Mesenchymal stem cell (in vitro differentiated cells and primary cell): Measurements from ENCODE around the gene ASTN2.

Experiments
- DNase-seq: peaks from one replicate; pipeline ENCODE4 v3.0.0-alpha.2; 2013
- H2AFZ ChIP-seq: one replicate; pipeline ENCODE4 v1.6.1; 2013; ENCODE audit warnings: low read depth, mild to moderate bottlenecking, control low read depth, inconsistent platforms, low read length, moderate library complexity
- H2AK5ac ChIP-seq: 2 replicates; pipeline ENCODE4 v1.6.1; 2013; ENCODE audit warnings: low read length, moderate library complexity, mild to moderate bottlenecking, inconsistent platforms; ENCODE audit not compliant: severe bottlenecking
- H2BK120ac ChIP-seq: one replicate; pipeline ENCODE4 v1.6.1; 2013; ENCODE audit warnings: low read depth, mild to moderate bottlenecking, inconsistent platforms, low read length, moderate library complexity
- H2BK12ac ChIP-seq, 2 experiments: one replicate each; pipeline ENCODE4 v1.6.1; 2013; ENCODE audit warnings: inconsistent platforms in 2 of 2, low read length in 2 of 2, mild to moderate bottlenecking in 2 of 2, moderate library complexity in 2 of 2, control low read depth in 1 of 2
- H2BK15ac ChIP-seq: one replicate; pipeline ENCODE4 v1.6.1; 2013; ENCODE audit warnings: mild to moderate bottlenecking, low read depth, inconsistent platforms; ENCODE audit not compliant: poor library complexity, severe bottlenecking
- H2BK5ac ChIP-seq: 2 replicates; pipeline ENCODE4 v1.6.1; 2013; ENCODE audit warnings: low read depth, mild to moderate bottlenecking, low read length, control low read depth, inconsistent platforms; ENCODE audit not compliant: poor library complexity, severe bottlenecking
- H3K14ac ChIP-seq, 2 experiments: one replicate each; pipeline ENCODE4 v1.6.1; 2013; ENCODE audit warnings: inconsistent platforms in 2 of 2, low read length in 2 of 2, control low read depth in 1 of 2, mild to moderate bottlenecking in 1 of 2, moderate library complexity in 1 of 2
- H3K18ac ChIP-seq, 2 experiments: one replicate each; pipeline ENCODE4 v1.6.1; 2013; ENCODE audit warnings: inconsistent platforms in 2 of 2, low read length in 2 of 2, control low read depth in 1 of 2, low read depth in 1 of 2, mild to moderate bottlenecking in 1 of 2
- H3K23ac ChIP-seq, 2 experiments: one replicate each; pipeline ENCODE4 v1.6.1; 2013; ENCODE audit warnings: inconsistent platforms in 2 of 2, low read length in 2 of 2, mild to moderate bottlenecking in 2 of 2, moderate library complexity in 2 of 2, control low read depth in 1 of 2
- H3K27ac ChIP-seq: 2 replicates; pipeline ENCODE4 v1.5.1; 2013; ENCODE audit warnings: mild to moderate bottlenecking, moderate library complexity, low read length, control low read depth, inconsistent platforms; ENCODE audit not compliant: poor library complexity, severe bottlenecking
- H3K27me3 ChIP-seq, 2 experiments: 2 replicates each; pipeline versions ENCODE4 v1.6.1 to v1.7.0; 2013; ENCODE audit warnings: low read length in 2 of 2, mild to moderate bottlenecking in 2 of 2, moderate library complexity in 2 of 2, control low read depth in 1 of 2, inconsistent platforms in 1 of 2; ENCODE audit not compliant: control insufficient read depth in 1 of 2, insufficient read depth in 1 of 2
- H3K36me3 ChIP-seq, 2 experiments: 2 replicates each; pipeline versions ENCODE4 v1.6.1 to v1.7.0; 2013; ENCODE audit warnings: low read length in 2 of 2, control low read depth in 1 of 2, inconsistent platforms in 1 of 2, low read depth in 1 of 2, mild to moderate bottlenecking in 1 of 2; ENCODE audit not compliant: insufficient read depth in 2 of 2, control insufficient read depth in 1 of 2
- H3K4ac ChIP-seq, 2 experiments: one replicate each; pipeline ENCODE4 v1.6.1; 2013; ENCODE audit warnings: inconsistent platforms in 2 of 2, low read length in 2 of 2, mild to moderate bottlenecking in 2 of 2, moderate library complexity in 2 of 2, control low read depth in 1 of 2, low read depth in 1 of 2
- H3K4me1 ChIP-seq: 2 replicates; pipeline ENCODE4 v1.6.1; 2013; ENCODE audit warnings: low read depth, low read length, control low read depth; ENCODE audit not compliant: control insufficient read depth, insufficient read depth
- H3K4me2 ChIP-seq: 2 replicates; pipeline ENCODE4 v1.6.1; 2013; ENCODE audit warnings: low read length, mild to moderate bottlenecking, inconsistent platforms; ENCODE audit not compliant: poor library complexity, severe bottlenecking
- H3K4me3 ChIP-seq, 2 experiments: 2 replicates each; pipeline versions ENCODE4 v1.5.1 to v1.7.0; 2013; ENCODE audit warnings: low read length in 2 of 2, mild to moderate bottlenecking in 2 of 2, control low read depth in 1 of 2, low read depth in 1 of 2; ENCODE audit not compliant: insufficient read depth in 1 of 2
- H3K79me1 ChIP-seq: replicated peaks from 2 replicates; pipeline ENCODE4 v1.6.1; 2013; ENCODE audit warnings: mild to moderate bottlenecking, control low read depth, low read length, inconsistent platforms; ENCODE audit not compliant: poor library complexity, severe bottlenecking
- H3K9ac ChIP-seq: 2 replicates; pipeline ENCODE4 v1.7.0; 2013; ENCODE audit warnings: mild to moderate bottlenecking, low read length, moderate library complexity
- H3K9me3 ChIP-seq: 2 replicates; pipeline ENCODE4 v1.7.0; 2013; ENCODE audit warnings: mild to moderate bottlenecking, low read length; ENCODE audit not compliant: control insufficient read depth
- H4K8ac ChIP-seq: one replicate; pipeline ENCODE4 v1.6.1; 2013; ENCODE audit warnings: inconsistent platforms, mild to moderate bottlenecking, low read length, moderate library complexity
- H4K91ac ChIP-seq: one replicate; pipeline ENCODE4 v1.6.1; 2013; ENCODE audit warnings: mild to moderate bottlenecking, low read length, inconsistent platforms
- WGBS: methylation state at CpG from one replicate; pipeline ENCODE4 v1.1.7; 2013; ENCODE audit warnings: mixed read lengths; 5-methylcytosine and 5-hydroxymethylcytosine counted together

Gene ASTN2

GRCh38 chr9:117335837-117336433 is 78.9 kb downstream of the ASTN2 start:
- Histone ChIP-seq H3K9me3 (no peaks in the 10 kb centered on the region), H3K4ac (no peak overlapping the region), H4K8ac (no peak overlapping the region), H3K14ac (no peak overlapping the region), H3K9ac (no peak overlapping the region), H3K18ac (no peak overlapping the region), H3K4me2 (no peak overlapping the region), H3K27me3 (no peaks in the 10 kb centered on the region), H2AFZ (no peak overlapping the region), H2BK12ac (no peak overlapping the region), H2BK5ac (no peak overlapping the region), H2BK15ac (no peak overlapping the region), H2BK120ac (no peak overlapping the region), H3K79me1 (no peaks in the 10 kb centered on the region), H3K36me3 (no peaks in the 10 kb centered on the region), H3K23ac (no peak overlapping the region), H4K91ac (no peak overlapping the region), H3K27ac (no peak overlapping the region), H3K4me3 (no peak overlapping the region), H2AK5ac (no peak overlapping the region), H3K4me1 (no peaks in the 10 kb centered on the region)
- WGBS, result no CpG with 5 or more reads among the region's 2 CpGs
- DNase-seq, result no peak

GRCh38 chr9:117334101-117334500 is 80.8 kb downstream of the ASTN2 start:
- Histone ChIP-seq H2BK120ac (no peak overlapping the region), H2AK5ac (no peak overlapping the region), H3K18ac (no peak overlapping the region), H3K27me3 (no peaks in the 10 kb centered on the region), H2BK15ac (no peak overlapping the region), H3K4me3 (no peak overlapping the region), H2BK12ac (no peak overlapping the region), H4K8ac (no peak overlapping the region), H4K91ac (no peak overlapping the region), H3K9me3 (no peaks in the 10 kb centered on the region), H3K4ac (no peak overlapping the region), H3K23ac (no peak overlapping the region), H3K79me1 (no peaks in the 10 kb centered on the region), H2BK5ac (no peak overlapping the region), H3K4me2 (no peak overlapping the region), H3K4me1 (no peaks in the 10 kb centered on the region), H3K27ac (no peak overlapping the region), H3K9ac (no peak overlapping the region), H2AFZ (no peak overlapping the region), H3K14ac (no peak overlapping the region), H3K36me3 (no peaks in the 10 kb centered on the region)
- no peak for DNase-seq
- WGBS, result 29% methylated on average over 1 of the region's 2 CpGs

DNA sequence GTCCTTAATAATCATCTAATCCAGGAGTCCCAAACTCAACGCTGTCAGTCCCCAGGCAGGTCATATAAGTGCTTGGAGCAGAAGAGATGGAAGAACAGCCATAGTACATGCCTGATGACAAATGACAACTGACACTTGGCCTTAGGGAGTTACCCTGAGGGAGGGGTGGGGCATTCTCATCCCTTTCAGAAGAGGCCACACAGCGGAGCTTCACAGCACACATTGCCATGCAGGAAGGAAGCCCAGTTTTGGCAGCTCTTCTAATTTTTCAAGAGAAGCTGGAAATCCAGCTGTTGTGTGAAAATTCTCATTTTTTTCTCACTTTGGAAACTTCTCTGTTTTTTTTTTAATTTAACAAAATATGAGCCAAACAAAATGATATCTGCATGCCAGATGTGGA is 89.0 kb downstream of the ASTN2 start:
- DNase-seq, result no peak
- Histone ChIP-seq H3K9ac (no peak overlapping the region), H2BK5ac (no peak overlapping the region), H4K91ac (no peak overlapping the region), H4K8ac (no peak overlapping the region), H2AFZ (no peak overlapping the region), H3K9me3 (no peaks in the 10 kb centered on the region), H2AK5ac (no peak overlapping the region), H2BK120ac (no peak overlapping the region), H2BK12ac (no peak overlapping the region), H3K4me1 (no peaks in the 10 kb centered on the region), H3K23ac (peak overlapping the region in 1 of 2 experiments; percentile 31), H3K4ac (no peak overlapping the region), H3K18ac (no peak overlapping the region), H3K79me1 (no peaks in the 10 kb centered on the region), H2BK15ac (no peak overlapping the region), H3K4me2 (no peak overlapping the region), H3K27ac (no peak overlapping the region), H3K4me3 (no peak overlapping the region), H3K27me3 (no peaks in the 10 kb centered on the region), H3K14ac (no peak overlapping the region), H3K36me3 (no peaks in the 10 kb centered on the region)
- 71% methylated on average over 2 of the region's 2 CpGs for WGBS

- Histone ChIP-seq H3K14ac (no peak overlapping the region), H2BK15ac (no peak overlapping the region), H2BK120ac (no peak overlapping the region), H3K4me2 (no peak overlapping the region), H2AFZ (no peak overlapping the region), H2BK5ac (no peak overlapping the region), H4K8ac (no peak overlapping the region), H4K91ac (no peak overlapping the region), H2BK12ac (no peak overlapping the region), H3K4me1 (no peaks in the 10 kb centered on the region), H2AK5ac (no peak overlapping the region), H3K79me1 (no peaks in the 10 kb centered on the region), H3K18ac (no peak overlapping the region), H3K27ac (no peak overlapping the region), H3K9me3 (no peaks in the 10 kb centered on the region), H3K9ac (no peak overlapping the region), H3K4ac (no peak overlapping the region), H3K36me3 (no peaks in the 10 kb centered on the region), H3K4me3 (no peak overlapping the region), H3K23ac (no peak overlapping the region), H3K27me3 (no peaks in the 10 kb centered on the region)
- 72% methylated on average over 1 of the region's 3 CpGs for WGBS
- DNase-seq, result no peak
These were observed 89.6 kb downstream of the ASTN2 start for GRCh38 chr9:117325110-117325731.
